Activated naive CD4-positive, alpha-beta T cell treated with anti-CD3 and anti-CD28 coated beads, Interleukin-2, amount 50 U/mL, for 72 hours (primary cell): ENCODE data around the gene NTSR1. TPM values are rescaled to one million over a fixed set of nuclear protein-coding genes. Genes with fewer than 3 reads are reported as not detected.

Source experiments
- ATAC-seq, 2 donors: fragments of 150-1000 bp; cut with Tn5 transposase; 2 replicates each; pipeline ENCODE4 v1.10.0; 2021; ENCODE audit warnings: mild to moderate bottlenecking in 2 of 2, moderate library complexity in 2 of 2
- DNase-seq, 2 donors: peaks; one replicate each; pipeline ENCODE4 v3.0.0; 2021 to 2022; ENCODE audit warnings: low spot score in 2 of 2
- H3K27ac Mint-ChIP-seq, 2 donors: one replicate each; pipeline ENCODE4 v1.8.0; 2022; ENCODE audit warnings: mild to moderate bottlenecking in 2 of 2, mixed read lengths in 2 of 2
- H3K36me3 Mint-ChIP-seq, 2 donors: one replicate each; pipeline ENCODE4 v1.8.0; 2022; ENCODE audit warnings: mixed read lengths in 2 of 2
- H3K9me3 Mint-ChIP-seq, 2 donors: one replicate each; pipeline ENCODE4 v1.8.0; 2022; ENCODE audit warnings: mixed read lengths in 2 of 2
- total RNA-seq, 2 donors: library from RNA; stranded (reverse); gene quantifications; one replicate each; pipeline ENCODE4 v1.2.3, GENCODE V29; 2022

Gene NTSR1
- total RNA-seq, 2 donors from 2014 or later, result not detected

GRCh38 chr20:62710886-62711702, 2.5 kb downstream of the NTSR1 start:
- H3K27ac Mint-ChIP-seq, result no peak overlapping the region
- ATAC-seq (peak; percentile 42 to 78), DNase-seq (no peak)
- H3K36me3 Mint-ChIP-seq, result no peaks in the 10 kb centered on the region
- no peaks in the 10 kb centered on the region for H3K9me3 Mint-ChIP-seq

DNA sequence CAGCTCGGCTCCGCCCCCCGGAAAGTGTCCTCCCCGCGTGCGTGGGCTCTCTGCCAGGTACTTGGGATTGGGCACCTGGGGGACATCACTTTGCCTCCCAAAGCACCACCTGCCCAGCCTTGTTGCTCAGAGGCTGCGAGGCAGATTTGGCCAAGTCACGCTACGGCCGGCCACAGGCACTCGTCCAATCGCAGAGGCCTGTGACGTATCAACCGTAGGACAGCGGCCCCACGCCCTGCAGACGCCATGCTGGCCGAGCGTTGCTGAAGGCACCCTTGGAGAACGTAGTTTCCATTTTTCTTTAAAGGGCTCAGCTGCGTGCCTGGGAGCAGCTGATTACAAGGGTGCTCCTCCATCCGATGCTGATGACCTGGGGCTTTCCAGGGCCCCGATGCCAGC, 3.1 kb downstream of the NTSR1 start:
- Mint-ChIP-seq H3K27ac (no peak overlapping the region), H3K9me3 (no peaks in the 10 kb centered on the region), H3K36me3 (no peaks in the 10 kb centered on the region)
- ATAC-seq (no peak), DNase-seq (no peak)

- H3K27ac Mint-ChIP-seq, result no peak overlapping the region
- no peaks in the 10 kb centered on the region for H3K36me3 Mint-ChIP-seq
- ATAC-seq (no peak), DNase-seq (no peak)
- no peaks in the 10 kb centered on the region for H3K9me3 Mint-ChIP-seq
Measured at GRCh38 chr20:62712606-62713005, 4.0 kb downstream of the NTSR1 start.

GRCh38 chr20:62714006-62714405, 5.4 kb downstream of the NTSR1 start:
- ATAC-seq, result no peak
- DNase-seq, result no peak
- Mint-ChIP-seq H3K27ac (no peak overlapping the region), H3K9me3 (no peaks in the 10 kb centered on the region), H3K36me3 (no peaks in the 10 kb centered on the region)

GRCh38 chr20:62714799-62715198, 6.2 kb downstream of the NTSR1 start:
- H3K9me3 Mint-ChIP-seq, result peaks cover 0 to 5% of the 10 kb centered on the region in 2 donors
- no peak overlapping the region for H3K27ac Mint-ChIP-seq
- peaks cover 6% of the 10 kb centered on the region in 2 donors for H3K36me3 Mint-ChIP-seq
- DNase-seq (no peak), ATAC-seq (no peak)

DNA sequence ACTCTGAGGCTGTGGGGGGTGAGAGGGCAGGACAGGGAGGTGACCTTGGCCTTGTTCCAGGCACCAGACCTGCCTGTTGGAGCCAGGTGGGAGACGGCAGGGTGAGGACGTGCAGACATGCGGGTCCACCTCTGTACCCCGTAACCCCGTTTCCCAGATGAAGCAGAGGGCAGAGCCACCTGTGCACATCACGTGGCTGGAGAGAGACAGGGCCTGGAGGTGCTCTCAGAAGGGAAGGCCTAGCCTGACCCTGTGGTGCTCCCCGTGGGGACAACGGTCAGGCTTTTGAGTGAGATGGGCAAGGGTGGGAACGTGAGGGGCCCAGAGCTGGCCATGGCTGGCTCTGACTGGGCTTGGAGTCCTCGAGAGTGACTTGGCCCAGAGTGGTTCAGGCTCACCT, 6.6 kb downstream of the NTSR1 start:
- DNase-seq, result no peak
- H3K36me3 Mint-ChIP-seq, result peaks cover 7 to 8% of the 10 kb centered on the region in 2 donors
- peaks cover under 1 to 5% of the 10 kb centered on the region in 2 donors for H3K9me3 Mint-ChIP-seq
- ATAC-seq, result no peak
- no peak overlapping the region for H3K27ac Mint-ChIP-seq

DNA sequence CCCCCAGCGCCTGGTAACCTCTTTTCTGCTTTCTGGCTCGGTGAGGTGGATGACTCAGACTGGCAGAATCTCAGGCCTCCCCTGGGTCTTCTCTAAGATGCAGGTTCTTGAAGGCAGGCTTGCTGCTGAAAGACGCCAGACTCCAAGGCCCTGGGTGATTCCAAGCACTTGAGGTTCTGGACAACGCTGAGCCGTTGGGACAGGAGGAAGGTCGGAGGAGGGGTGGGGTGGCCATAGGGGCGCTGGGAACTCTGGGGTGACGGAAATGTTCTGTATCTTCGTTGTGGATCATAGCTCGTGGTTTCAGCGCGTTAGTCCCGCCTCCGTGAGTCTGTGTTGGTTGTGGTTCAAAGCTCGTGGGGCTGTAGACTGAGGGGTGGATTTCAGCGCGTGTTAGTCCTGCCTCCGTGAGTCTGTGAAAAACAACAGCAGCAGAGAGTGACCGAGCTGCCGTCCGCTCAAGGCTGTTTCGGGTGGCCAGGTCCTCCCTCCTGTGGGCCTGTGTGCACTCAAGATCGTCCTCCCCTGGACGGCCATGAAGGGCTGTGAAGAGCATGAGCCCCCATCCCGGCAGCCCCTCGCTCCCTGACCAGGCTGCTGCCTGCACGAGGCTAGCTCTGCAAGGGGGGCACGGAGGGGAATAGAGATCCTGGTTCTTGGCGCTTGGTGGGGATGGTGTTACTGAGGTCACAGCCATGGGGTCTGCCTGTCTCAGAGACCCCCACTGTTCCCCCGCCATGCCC, 7.7 kb downstream of the NTSR1 start:
- Mint-ChIP-seq H3K36me3 (peaks cover 10% of the 10 kb centered on the region in 2 donors), H3K9me3 (peaks cover 6 to 7% of the 10 kb centered on the region in 2 donors), H3K27ac (no peak overlapping the region)
- ATAC-seq (peak; percentile 54 to 64), DNase-seq (no peak)

GRCh38 chr20:62716941-62717310, 8.3 kb downstream of the NTSR1 start:
- H3K36me3 Mint-ChIP-seq, result peaks cover 13% of the 10 kb centered on the region in 2 donors
- no peak overlapping the region for H3K27ac Mint-ChIP-seq
- H3K9me3 Mint-ChIP-seq, result peaks cover 12 to 13% of the 10 kb centered on the region in 2 donors
- ATAC-seq, result no peak
- no peak for DNase-seq

GRCh38 chr20:62717933-62718332, 9.3 kb downstream of the NTSR1 start:
- ATAC-seq (no peak), DNase-seq (no peak)
- no peak overlapping the region for H3K27ac Mint-ChIP-seq
- H3K36me3 Mint-ChIP-seq, result peaks cover 13 to 17% of the 10 kb centered on the region in 2 donors
- H3K9me3 Mint-ChIP-seq, result peaks cover 13 to 14% of the 10 kb centered on the region in 2 donors

GRCh38 chr20:62718546-62718945, 9.9 kb downstream of the NTSR1 start:
- peaks cover 13 to 17% of the 10 kb centered on the region in 2 donors for H3K36me3 Mint-ChIP-seq
- ATAC-seq, result no peak
- no peak for DNase-seq
- H3K27ac Mint-ChIP-seq, result no peak overlapping the region
- H3K9me3 Mint-ChIP-seq, result peaks cover 13 to 14% of the 10 kb centered on the region in 2 donors

GRCh38 chr20:62719250-62719935, 10.8 kb downstream of the NTSR1 start:
- H3K27ac Mint-ChIP-seq, result no peak overlapping the region
- DNase-seq, result no peak
- H3K36me3 Mint-ChIP-seq, result peaks cover 13 to 17% of the 10 kb centered on the region in 2 donors
- ATAC-seq, result no peak
- peaks cover 13 to 14% of the 10 kb centered on the region in 2 donors for H3K9me3 Mint-ChIP-seq

GRCh38 chr20:62721511-62722370, 13.1 kb downstream of the NTSR1 start:
- DNase-seq (no peak), ATAC-seq (peak; percentile 88 to 90)
- Mint-ChIP-seq H3K9me3 (peaks cover 13 to 14% of the 10 kb centered on the region in 2 donors), H3K36me3 (peaks cover 13 to 17% of the 10 kb centered on the region in 2 donors), H3K27ac (no peak overlapping the region)

- DNase-seq, result no peak
- ATAC-seq, result no peak
- Mint-ChIP-seq H3K36me3 (peaks cover 13 to 17% of the 10 kb centered on the region in 2 donors), H3K9me3 (peaks cover 13 to 14% of the 10 kb centered on the region in 2 donors), H3K27ac (no peak overlapping the region)
Measured at GRCh38 chr20:62722627-62723026, 14.0 kb downstream of the NTSR1 start.

DNA sequence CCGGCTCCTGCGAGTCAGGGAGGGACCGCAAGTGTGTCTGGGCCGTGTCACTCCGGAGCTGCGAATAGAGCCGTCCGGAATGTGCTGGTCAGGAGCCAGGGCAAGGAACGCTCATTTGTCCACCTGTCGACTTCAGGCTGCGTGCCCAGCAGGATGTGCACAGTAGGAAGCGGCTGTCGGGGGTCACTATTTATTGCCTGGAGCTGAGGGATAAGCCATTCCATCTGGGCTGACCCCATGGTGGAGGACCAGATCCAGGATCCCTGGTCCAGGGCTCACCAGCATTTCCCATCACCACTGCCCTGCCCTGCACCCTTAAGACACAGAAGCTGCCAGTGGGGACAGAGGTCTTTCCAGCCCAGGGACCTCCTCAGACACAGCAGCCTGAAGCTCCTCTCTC, 14.7 kb downstream of the NTSR1 start:
- H3K27ac Mint-ChIP-seq, result no peak overlapping the region
- H3K9me3 Mint-ChIP-seq, result peaks cover 13 to 14% of the 10 kb centered on the region in 2 donors
- H3K36me3 Mint-ChIP-seq, result peaks cover 13 to 17% of the 10 kb centered on the region in 2 donors

DNA sequence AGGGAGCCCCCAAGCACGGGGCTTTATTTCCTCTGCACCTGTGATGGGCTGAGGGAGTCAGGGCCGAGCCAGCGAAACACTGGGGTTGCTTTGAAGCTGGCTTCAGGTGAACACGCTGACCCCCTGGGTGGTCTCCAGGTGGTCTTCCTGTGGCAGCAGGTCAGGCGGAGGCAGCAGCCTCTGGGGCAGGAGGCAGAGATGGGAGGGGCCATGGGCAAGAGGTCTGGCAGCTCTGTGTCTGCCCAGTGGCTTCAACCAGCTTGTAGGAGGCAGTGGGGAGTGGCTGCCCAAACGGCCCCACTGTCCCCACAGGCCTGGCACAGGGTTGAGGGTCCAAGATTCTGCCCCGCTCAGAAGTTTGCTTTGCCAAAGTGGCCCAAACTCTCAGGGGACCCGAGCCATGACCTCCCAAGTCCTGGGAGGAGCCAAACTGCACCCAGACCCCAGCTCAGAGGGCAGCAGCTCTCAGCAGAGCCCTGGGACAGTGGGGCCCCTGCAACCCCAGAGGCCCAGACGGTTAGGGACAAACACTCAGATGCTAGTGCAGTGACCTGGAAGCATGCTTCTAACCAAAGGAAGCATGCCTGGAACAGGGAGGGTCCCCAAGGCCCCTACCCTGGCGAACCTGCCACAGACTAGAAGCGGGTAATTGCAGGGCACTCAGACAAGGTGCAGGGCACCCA, 15.3 kb downstream of the NTSR1 start:
- no peak overlapping the region for H3K27ac Mint-ChIP-seq
- peaks cover 13 to 17% of the 10 kb centered on the region in 2 donors for H3K36me3 Mint-ChIP-seq
- peaks cover 13 to 14% of the 10 kb centered on the region in 2 donors for H3K9me3 Mint-ChIP-seq
- ATAC-seq (no peak), DNase-seq (no peak)

More for the DNA sequence above, 14.7 kb downstream of the NTSR1 start:
- DNase-seq (no peak), ATAC-seq (no peak)
